HCT116 (cell line): ENCODE measurements around the gene ROCK2. TPM values are rescaled to one million over a fixed set of nuclear protein-coding genes. Genes with fewer than 3 reads are reported as not detected.

Source experiments
- ATAC-seq: fragments of 200-7000 bp; cut with Tn5 transposase; 2 replicates; pipeline ENCODE4 v1.9.1; 2020; ENCODE audit warnings: mild to moderate bottlenecking, moderate library complexity
- BruUV-seq: library from RNA; stranded (reverse); fragments of 400-500 nt; replicated peaks from 2 replicates; lab custom pipeline; 2021; lab: Mats Ljungman, UMichigan
- CTCF ChIA-PET: fragments of 300-600 bp; sonication (Branson Sonifier 250); formaldehyde crosslinking; loops from one replicate; lab custom pipeline; 2021; ENCODE audit warnings: antibody characterized with exemption; lab: Charles Lee
- POLR2A ChIA-PET: fragments of 300-600, 350-600 bp; sonication (Branson Sonifier 250); formaldehyde crosslinking; loops from one replicate; lab custom pipeline; 2021; ENCODE audit warnings: antibody characterized with exemption; lab: Charles Lee
- RAD21 ChIA-PET, 2 experiments: fragments of 300-600 bp; sonication (Branson Sonifier 250); formaldehyde crosslinking; loops; one replicate each; lab custom pipeline; 2023; ENCODE audit warnings: low total read pairs in 2 of 2; ENCODE audit not compliant: uncharacterized antibody in 2 of 2, unreplicated experiment in 2 of 2, low non-redundant PET in 1 of 2; lab: Charles Lee
- DNase-seq: peaks from one replicate; pipeline ENCODE4 v3.0.0-alpha.2; 2010; ENCODE audit warnings: low read depth, low spot score
- H2AFZ ChIP-seq: fragments of 200-600 bp; shearing (Covaris generic), sonication (generic); 2 replicates; pipeline ENCODE4 v1.6.1; 2017; ENCODE audit warnings: low read depth, mixed run types, mixed read lengths, antibody characterized with exemption, low read length; ENCODE audit not compliant: poor library complexity, severe bottlenecking
- H3K27ac ChIP-seq: 2 replicates; pipeline ENCODE4 v1.5.1; 2012; ENCODE audit warnings: low read depth, low read length
- H3K27me3 ChIP-seq: fragments of 200-600 bp; sonication (generic); 2 replicates; pipeline ENCODE4 v1.6.1; 2016; ENCODE audit warnings: mixed run types, low read length, mixed read lengths; ENCODE audit not compliant: insufficient read depth
- H3K36me3 ChIP-seq, 2 experiments: fragments of 200-500 bp in 1 of 2; fragments of 200-600 bp in 1 of 2; sonication (Bioruptor generic) in 1 of 2; sonication (generic) in 1 of 2; 2 replicates each; pipeline versions ENCODE4 v1.5.1 to v1.6.1; 2014 to 2016; ENCODE audit warnings: low read length in 2 of 2, inconsistent platforms in 1 of 2, mixed read lengths in 1 of 2, mixed run types in 1 of 2; ENCODE audit not compliant: insufficient read depth in 2 of 2, control insufficient read depth in 1 of 2
- H3K4me1 ChIP-seq, 2 experiments: fragments of 200-600 bp in 1 of 2; sonication (generic) in 1 of 2; 2 replicates each; pipeline versions ENCODE4 v1.5.1 to v1.6.1; 2012 to 2017; ENCODE audit warnings: low read length in 2 of 2, inconsistent platforms in 1 of 2, mild to moderate bottlenecking in 1 of 2, mixed read lengths in 1 of 2, mixed run types in 1 of 2, moderate library complexity in 1 of 2; ENCODE audit not compliant: insufficient read depth in 2 of 2, control insufficient read depth in 1 of 2
- H3K4me2 ChIP-seq: fragments of 200-600 bp; sonication (generic); 2 replicates; pipeline ENCODE4 v1.6.1; 2017; ENCODE audit warnings: mixed run types, low read length, mixed read lengths
- H3K4me3 ChIP-seq, 2 experiments: fragments of 200-600 bp in 1 of 2; sonication (generic) in 1 of 2; replicated peaks in 1 of 2; 2 replicates each; pipeline ENCODE4 v1.5.1; 2011 to 2016; ENCODE audit warnings: low read length in 2 of 2, control low read depth in 1 of 2, low read depth in 1 of 2, mild to moderate bottlenecking in 1 of 2, mixed read lengths in 1 of 2, mixed run types in 1 of 2
- H3K79me2 ChIP-seq: fragments of 200-600 bp; sonication (generic); 2 replicates; pipeline ENCODE4 v1.6.1; 2017; ENCODE audit warnings: mild to moderate bottlenecking, mixed run types, low read length, moderate library complexity, mixed read lengths; ENCODE audit not compliant: insufficient read depth
- H3K9ac ChIP-seq: fragments of 200-600 bp; sonication (generic); 2 replicates; pipeline ENCODE4 v1.6.1; 2016; ENCODE audit warnings: low read length, mixed read lengths
- H3K9me2 ChIP-seq: fragments of 200-600 bp; sonication (generic), shearing (Covaris generic); 2 replicates; pipeline ENCODE4 v1.6.1; 2017; ENCODE audit warnings: mixed run types, mild to moderate bottlenecking, moderate library complexity; ENCODE audit not compliant: insufficient read depth
- H3K9me3 ChIP-seq, 2 experiments: fragments of 200-500 bp in 1 of 2; fragments of 200-600 bp in 1 of 2; sonication (Bioruptor generic) in 1 of 2; sonication (generic) in 1 of 2; 2 replicates each; pipeline ENCODE4 v1.6.1; 2014 to 2017; ENCODE audit warnings: low read length in 2 of 2, mixed read lengths in 2 of 2, inconsistent platforms in 1 of 2, low read depth in 1 of 2, mild to moderate bottlenecking in 1 of 2, mixed run types in 1 of 2, moderate library complexity in 1 of 2; ENCODE audit not compliant: control insufficient read depth in 1 of 2, insufficient read depth in 1 of 2
- H4K20me1 ChIP-seq: fragments of 200-600 bp; sonication (generic), shearing (Covaris generic); 2 replicates; pipeline ENCODE4 v1.6.1; 2017; ENCODE audit warnings: mixed run types, mild to moderate bottlenecking, moderate library complexity; ENCODE audit not compliant: insufficient read depth
- CEBPB ChIP-seq: IDR thresholded peaks from 2 replicates; pipeline ENCODE4 v1.6.1; 2012; ENCODE audit warnings: low read depth
- EZH2 ChIP-seq: fragments of 200-600 bp; sonication (generic); IDR thresholded peaks from 2 replicates; pipeline ENCODE4 v1.6.1; 2017; ENCODE audit warnings: antibody characterized with exemption, mixed run types
- FOSL1 ChIP-seq: IDR thresholded peaks from 2 replicates; pipeline ENCODE4 v1.6.1; 2012; ENCODE audit warnings: low read depth
- POLR2A ChIP-seq: IDR thresholded peaks from 2 replicates; pipeline ENCODE4 v1.7.0; 2011; ENCODE audit warnings: borderline replicate concordance; ENCODE audit not compliant: insufficient read depth, insufficient read length; ENCODE audit errors: extremely low read depth
- POLR2AphosphoS5 ChIP-seq: IDR thresholded peaks from 2 replicates; pipeline ENCODE4 v1.6.1; 2011; ENCODE audit warnings: mild to moderate bottlenecking, low read depth, low read length, moderate library complexity
- SP1 ChIP-seq: IDR thresholded peaks from 2 replicates; pipeline ENCODE4 v1.6.1; 2012; ENCODE audit warnings: low read depth
- TCF7L2 ChIP-seq: IDR thresholded peaks from 2 replicates; pipeline ENCODE4 v1.7.0; 2011; ENCODE audit warnings: borderline replicate concordance, inconsistent platforms; ENCODE audit not compliant: insufficient read depth, insufficient read length; ENCODE audit errors: extremely low read depth
- YY1 ChIP-seq: IDR thresholded peaks from 2 replicates; pipeline ENCODE4 v1.6.1; 2011; ENCODE audit warnings: low read length, low read depth, moderate library complexity, mild to moderate bottlenecking; ENCODE audit not compliant: insufficient replicate concordance; ENCODE audit errors: extremely low read depth
- ZFX ChIP-seq: fragments of 450-650 bp; IDR thresholded peaks from 2 replicates; pipeline ENCODE4 v1.6.1; 2017
- ZNF274 ChIP-seq: fragments of 200-500 bp; sonication (Bioruptor generic); IDR thresholded peaks from 2 replicates; pipeline ENCODE4 v1.6.1; 2014; ENCODE audit warnings: mild to moderate bottlenecking, low read depth, low read length, inconsistent platforms
- intact Hi-C: fragments of 100-400 bp; cut with micrococcal nuclease; formaldehyde crosslinking; loops from 2 replicates; pipeline ENCODE4 v1.10.0; 2022
- total RNA-seq: library from RNA; stranded (reverse); gene quantifications from one replicate; pipeline ENCODE4 v1.2.1, GENCODE V29; 2021; ENCODE audit not compliant: unreplicated experiment
- TF ChIP-seq, protein P1 (sequence below): IDR thresholded peaks from 2 replicates; pipeline ENCODE4 v1.6.1; 2012; ENCODE audit warnings: low read depth

The ROCK2 gene
- total RNA-seq, 1 experiment from 2014 or later: 48.0 TPM

DNA sequence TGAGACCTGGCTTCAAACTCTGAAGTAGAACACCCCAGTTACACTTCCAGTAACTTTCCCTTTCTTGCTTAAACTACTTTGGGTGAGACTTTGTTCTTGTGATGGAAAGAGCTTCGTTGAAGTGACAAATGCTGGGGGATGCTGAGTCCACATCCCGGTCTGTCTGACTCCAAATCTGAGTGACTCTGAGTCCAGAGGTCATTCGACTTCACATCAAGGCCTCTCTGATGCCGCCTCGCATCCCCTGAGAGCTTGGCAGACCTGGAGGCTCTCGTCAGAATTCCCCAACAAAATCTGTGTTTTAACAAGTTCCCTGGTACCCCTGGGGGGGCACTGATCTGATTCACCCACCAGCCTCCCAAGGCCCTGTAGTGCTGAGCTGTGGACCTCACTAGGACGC is 31.6 kb upstream of the ROCK2 start:
- BruUV-seq: no TSS peak
- Histone ChIP-seq H3K9me3 (no peaks in the 10 kb centered on the region), H3K36me3 (no peaks in the 10 kb centered on the region), H3K27me3 (no peaks in the 10 kb centered on the region), H3K4me3 (no peak overlapping the region), H3K27ac (no peak overlapping the region), H3K4me1 (peaks cover 24 to 27% of the 10 kb centered on the region in 2 experiments), H3K9ac (no peak overlapping the region), H3K79me2 (no peaks in the 10 kb centered on the region), H2AFZ (no peak overlapping the region), H3K4me2 (no peak overlapping the region), H4K20me1 (no peaks in the 10 kb centered on the region), H3K9me2 (no peaks in the 10 kb centered on the region)
- intact Hi-C loops: no loop called here
- CTCF ChIA-PET: no interaction called here
- TF ChIP-seq POLR2A (no peak), SP1 (no peak), EZH2 (no peak), CEBPB (no peak), TCF7L2 (no peak), ZNF274 (no peak)
- DNase-seq: no peak
- ATAC-seq: no peak
- POLR2A ChIA-PET: no interaction called here
- RAD21 ChIA-PET: no interaction called here

DNA sequence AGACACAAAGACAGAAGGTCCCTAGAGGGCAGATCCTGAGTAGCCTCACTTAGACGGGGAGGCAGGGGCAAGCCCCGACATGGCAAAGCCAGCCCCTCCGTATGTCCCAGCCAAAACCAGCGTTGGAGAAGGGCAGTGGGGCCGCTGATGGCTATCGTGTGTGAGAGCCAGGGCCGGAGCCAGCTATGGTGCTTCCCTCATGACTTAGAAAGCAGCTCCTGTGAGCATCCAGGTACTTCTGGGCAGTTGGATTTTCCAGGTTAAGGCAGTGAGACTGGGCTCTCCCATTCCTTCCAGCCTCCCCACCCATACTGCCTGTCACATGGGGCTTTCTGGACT is 31.2 kb upstream of the ROCK2 start:
- no peak for ATAC-seq
- Histone ChIP-seq H3K9me2 (no peaks in the 10 kb centered on the region), H3K4me2 (no peak overlapping the region), H3K27ac (no peak overlapping the region), H3K4me1 (peaks cover 24 to 31% of the 10 kb centered on the region in 2 experiments), H3K79me2 (no peaks in the 10 kb centered on the region), H4K20me1 (no peaks in the 10 kb centered on the region), H3K4me3 (no peak overlapping the region), H2AFZ (no peak overlapping the region), H3K36me3 (no peaks in the 10 kb centered on the region), H3K27me3 (no peaks in the 10 kb centered on the region), H3K9ac (no peak overlapping the region), H3K9me3 (no peaks in the 10 kb centered on the region)
- TF ChIP-seq POLR2AphosphoS5 (no peak), YY1 (no peak), FOSL1 (no peak), ZFX (no peak), TCF7L2 (no peak)
- TF ChIP-seq, protein P1, sequence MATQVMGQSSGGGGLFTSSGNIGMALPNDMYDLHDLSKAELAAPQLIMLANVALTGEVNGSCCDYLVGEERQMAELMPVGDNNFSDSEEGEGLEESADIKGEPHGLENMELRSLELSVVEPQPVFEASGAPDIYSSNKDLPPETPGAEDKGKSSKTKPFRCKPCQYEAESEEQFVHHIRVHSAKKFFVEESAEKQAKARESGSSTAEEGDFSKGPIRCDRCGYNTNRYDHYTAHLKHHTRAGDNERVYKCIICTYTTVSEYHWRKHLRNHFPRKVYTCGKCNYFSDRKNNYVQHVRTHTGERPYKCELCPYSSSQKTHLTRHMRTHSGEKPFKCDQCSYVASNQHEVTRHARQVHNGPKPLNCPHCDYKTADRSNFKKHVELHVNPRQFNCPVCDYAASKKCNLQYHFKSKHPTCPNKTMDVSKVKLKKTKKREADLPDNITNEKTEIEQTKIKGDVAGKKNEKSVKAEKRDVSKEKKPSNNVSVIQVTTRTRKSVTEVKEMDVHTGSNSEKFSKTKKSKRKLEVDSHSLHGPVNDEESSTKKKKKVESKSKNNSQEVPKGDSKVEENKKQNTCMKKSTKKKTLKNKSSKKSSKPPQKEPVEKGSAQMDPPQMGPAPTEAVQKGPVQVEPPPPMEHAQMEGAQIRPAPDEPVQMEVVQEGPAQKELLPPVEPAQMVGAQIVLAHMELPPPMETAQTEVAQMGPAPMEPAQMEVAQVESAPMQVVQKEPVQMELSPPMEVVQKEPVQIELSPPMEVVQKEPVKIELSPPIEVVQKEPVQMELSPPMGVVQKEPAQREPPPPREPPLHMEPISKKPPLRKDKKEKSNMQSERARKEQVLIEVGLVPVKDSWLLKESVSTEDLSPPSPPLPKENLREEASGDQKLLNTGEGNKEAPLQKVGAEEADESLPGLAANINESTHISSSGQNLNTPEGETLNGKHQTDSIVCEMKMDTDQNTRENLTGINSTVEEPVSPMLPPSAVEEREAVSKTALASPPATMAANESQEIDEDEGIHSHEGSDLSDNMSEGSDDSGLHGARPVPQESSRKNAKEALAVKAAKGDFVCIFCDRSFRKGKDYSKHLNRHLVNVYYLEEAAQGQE: no peak
- no TSS peak for BruUV-seq
- intact Hi-C loops: no loop called here
- DNase-seq: no peak
- POLR2A ChIA-PET: no interaction called here
- RAD21 ChIA-PET: interaction anchor here in 1 of 2 experiments (1.3 kb wide), 1 partner anchor 33 kb away, joined by 3 read pairs; no protein-coding TSS in a partner anchor
- CTCF ChIA-PET: no interaction called here
